ENCODE data around the gene LELP1. TPM values are rescaled to one million over a fixed set of nuclear protein-coding genes. Genes with fewer than 3 reads are reported as not detected.

LELP1 gene
- total and polyA plus RNA-seq, 10 of the 15 experiments (the other 5 are each of a cell fraction or from before 2014, with no cell fraction given): not detected

- Histone ChIP-seq H3K4me1 (ENCODE audit: control insufficient read depth, insufficient read depth, low read length) (no peaks in the 10 kb centered on the region), H3K9me3 (replicated peaks; ENCODE audit: control insufficient read depth, insufficient read depth, low read length) (no peaks in the 10 kb centered on the region; the same call in 2 of the 3 replicates), H3K27me3 (replicated peaks in 1 of 2; ENCODE audit: control insufficient read depth in 2 of 2, insufficient read depth in 2 of 2, low read length in 1 of 2) (no peaks in the 10 kb centered on the region; a peak in 1 of 4 replicates), H3K9ac (ENCODE audit: control insufficient read depth, insufficient read depth, low read length) (no peak overlapping the region), H3K4me3 (no peak overlapping the region), H4K20me1 (ENCODE audit: control insufficient read depth, insufficient read depth) (no peaks in the 10 kb centered on the region), H3K36me3 (ENCODE audit: control insufficient read depth in 2 of 2, insufficient read depth in 2 of 2, low read length in 1 of 2) (no peaks in the 10 kb centered on the region), H3K79me2 (ENCODE audit: control insufficient read depth, insufficient read depth, low read length) (no peaks in the 10 kb centered on the region), H3K27ac (ENCODE audit: control insufficient read depth, insufficient read depth) (no peak overlapping the region), H2AFZ (ENCODE audit: control insufficient read depth, low read depth, low read length) (no peak overlapping the region), H3K4me2 (ENCODE audit: control insufficient read depth, insufficient read depth) (no peak overlapping the region)
- FAIRE-seq (no peak), DNase-seq (ENCODE audit: low read depth, low spot score) (no peak), ATAC-seq (no peak)
- POLR2A ChIA-PET: no interaction called here
- in situ Hi-C loops (cut with MboI): loop anchor here (5.0 to 10.0 kb wide), 2 partner anchors 356 to 573 kb away; no protein-coding TSS in a partner anchor
- CTCF ChIA-PET: interaction anchor here (0.6 to 5.8 kb wide), 17 partner anchors 14 to 574 kb away, joined by 3 to 69 read pairs (median 5); partner anchors contain the start of gene SMCP
- RAD21 ChIA-PET (ENCODE audit: unreplicated experiment): interaction anchor here (1.2 to 2.2 kb wide), 5 partner anchors 35 to 302 kb away, joined by 3 to 9 read pairs (median 5); no protein-coding TSS in a partner anchor
- SMC1A ChIA-PET (ENCODE audit: uncharacterized antibody, unreplicated experiment): interaction anchor here (1.1 to 4.5 kb wide), 13 partner anchors 8 to 575 kb away, joined by 3 to 24 read pairs (median 5); partner anchors contain the start of gene LELP1
- intact Hi-C loops (cut with micrococcal nuclease; ENCODE audit: unreplicated experiment): loop anchor here (10.0 kb wide), 2 partner anchors 263 to 743 kb away; no protein-coding TSS in a partner anchor
- BruUV-seq (replicated peaks): no TSS peak
- 18% methylated on average over 2 of the region's 2 CpGs for WGBS (ENCODE audit: insufficient coverage, insufficient replicate concordance, low lambda C conversion rate, missing lambda C conversion rate)
- peak; percentile 52; the same call in 1 of the 2 replicates for TF ChIP-seq RAD51 (IDR thresholded peaks at IDR 0.05)
- no peak for TF ChIP-seq RBBP5 (conservative IDR thresholded peaks at IDR 0.05)
These were observed 24.6 kb downstream of the LELP1 start for GRCh38 chr1:153227810-153228209.

GRCh38 chr1:153228491-153228890, 25.3 kb downstream of the LELP1 start:
- intact Hi-C loops (cut with micrococcal nuclease; ENCODE audit: unreplicated experiment) (loop anchor here (10.0 kb wide), 2 partner anchors 264 to 744 kb away; no protein-coding TSS in a partner anchor), in situ Hi-C loops (cut with MboI) (loop anchor here (5.0 to 10.0 kb wide), 2 partner anchors 356 to 574 kb away; no protein-coding TSS in a partner anchor)
- ChIA-PET RAD21 (ENCODE audit: unreplicated experiment) (interaction anchor here (0.9 to 2.8 kb wide), 8 partner anchors 8 to 303 kb away, joined by 3 to 10 read pairs (median 4); no protein-coding TSS in a partner anchor), SMC1A (ENCODE audit: uncharacterized antibody, unreplicated experiment) (interaction anchor here (0.7 to 4.5 kb wide), 15 partner anchors 8 to 576 kb away, joined by 3 to 24 read pairs (median 4); no protein-coding TSS in a partner anchor), POLR2A (no interaction called here), CTCF (interaction anchor here (0.7 to 5.8 kb wide), 23 partner anchors 7 to 358 kb away, joined by 3 to 69 read pairs (median 5); partner anchors contain the start of gene SMCP)
- 70% methylated on average over 1 of the region's 1 CpG for WGBS (ENCODE audit: insufficient coverage, insufficient replicate concordance, low lambda C conversion rate, missing lambda C conversion rate)
- Histone ChIP-seq H3K4me2 (ENCODE audit: control insufficient read depth, insufficient read depth) (no peak overlapping the region), H3K4me3 (no peak overlapping the region), H3K79me2 (ENCODE audit: control insufficient read depth, insufficient read depth, low read length) (no peaks in the 10 kb centered on the region), H3K36me3 (ENCODE audit: control insufficient read depth in 2 of 2, insufficient read depth in 2 of 2, low read length in 1 of 2) (no peaks in the 10 kb centered on the region), H3K9me3 (replicated peaks; ENCODE audit: control insufficient read depth, insufficient read depth, low read length) (no peaks in the 10 kb centered on the region; the same call in 2 of the 3 replicates), H3K4me1 (ENCODE audit: control insufficient read depth, insufficient read depth, low read length) (no peaks in the 10 kb centered on the region), H3K27ac (ENCODE audit: control insufficient read depth, insufficient read depth) (no peak overlapping the region), H4K20me1 (ENCODE audit: control insufficient read depth, insufficient read depth) (no peaks in the 10 kb centered on the region), H3K27me3 (replicated peaks in 1 of 2; ENCODE audit: control insufficient read depth in 2 of 2, insufficient read depth in 2 of 2, low read length in 1 of 2) (no peaks in the 10 kb centered on the region; a peak in 1 of 4 replicates), H3K9ac (ENCODE audit: control insufficient read depth, insufficient read depth, low read length) (no peak overlapping the region), H2AFZ (ENCODE audit: control insufficient read depth, low read depth, low read length) (no peak overlapping the region)
- BruUV-seq (replicated peaks): no TSS peak
- FAIRE-seq (no peak), ATAC-seq (no peak), DNase-seq (ENCODE audit: low read depth, low spot score) (no peak)
- TF ChIP-seq PAX8 (IDR thresholded peaks at IDR 0.05): no peak
- TF ChIP-seq BCLAF1 (IDR thresholded peaks at IDR 0.05): no peak
- no peak for TF ChIP-seq MYB (IDR thresholded peaks at IDR 0.05; ENCODE audit: borderline replicate concordance, low read depth, low read length)
- no peak for TF ChIP-seq ZBED1 (IDR thresholded peaks at IDR 0.05; ENCODE audit: borderline replicate concordance)
- no peak for TF ChIP-seq ATF3 (IDR thresholded peaks at IDR 0.05; ENCODE audit: borderline replicate concordance, extremely low read depth, low read depth, low read length)
- TF ChIP-seq HSF1 (IDR thresholded peaks at IDR 0.05; ENCODE audit: low read depth, low read length): no peak
- no peak for TF ChIP-seq WRNIP1 (IDR thresholded peaks at IDR 0.05; ENCODE audit: borderline replicate concordance, low read depth, low read length)
- no peak for TF ChIP-seq RAD21 (IDR thresholded peaks at IDR 0.05; ENCODE audit: insufficient read depth, low read depth, low read length)
- no peak for TF ChIP-seq FOXM1 (IDR thresholded peaks at IDR 0.05; ENCODE audit: low read depth, low read length)
- no peak for TF ChIP-seq SMAD5 (IDR thresholded peaks at IDR 0.05; ENCODE audit: low read depth)

Measured in GM12878 (cell line).